DMS53 (cell line): ENCODE data around the gene ADAMTS19.
"Not testable (repeated sequence)": the region's sequence is repeated elsewhere in the genome, so short reads cannot be mapped to it uniquely, and the experiment has no call there.

ENCODE experiments used
- DNase-seq: peaks from one replicate; lab custom pipeline; 2025; lab: John Stamatoyannopoulos, UW

The ADAMTS19 gene, protein sequence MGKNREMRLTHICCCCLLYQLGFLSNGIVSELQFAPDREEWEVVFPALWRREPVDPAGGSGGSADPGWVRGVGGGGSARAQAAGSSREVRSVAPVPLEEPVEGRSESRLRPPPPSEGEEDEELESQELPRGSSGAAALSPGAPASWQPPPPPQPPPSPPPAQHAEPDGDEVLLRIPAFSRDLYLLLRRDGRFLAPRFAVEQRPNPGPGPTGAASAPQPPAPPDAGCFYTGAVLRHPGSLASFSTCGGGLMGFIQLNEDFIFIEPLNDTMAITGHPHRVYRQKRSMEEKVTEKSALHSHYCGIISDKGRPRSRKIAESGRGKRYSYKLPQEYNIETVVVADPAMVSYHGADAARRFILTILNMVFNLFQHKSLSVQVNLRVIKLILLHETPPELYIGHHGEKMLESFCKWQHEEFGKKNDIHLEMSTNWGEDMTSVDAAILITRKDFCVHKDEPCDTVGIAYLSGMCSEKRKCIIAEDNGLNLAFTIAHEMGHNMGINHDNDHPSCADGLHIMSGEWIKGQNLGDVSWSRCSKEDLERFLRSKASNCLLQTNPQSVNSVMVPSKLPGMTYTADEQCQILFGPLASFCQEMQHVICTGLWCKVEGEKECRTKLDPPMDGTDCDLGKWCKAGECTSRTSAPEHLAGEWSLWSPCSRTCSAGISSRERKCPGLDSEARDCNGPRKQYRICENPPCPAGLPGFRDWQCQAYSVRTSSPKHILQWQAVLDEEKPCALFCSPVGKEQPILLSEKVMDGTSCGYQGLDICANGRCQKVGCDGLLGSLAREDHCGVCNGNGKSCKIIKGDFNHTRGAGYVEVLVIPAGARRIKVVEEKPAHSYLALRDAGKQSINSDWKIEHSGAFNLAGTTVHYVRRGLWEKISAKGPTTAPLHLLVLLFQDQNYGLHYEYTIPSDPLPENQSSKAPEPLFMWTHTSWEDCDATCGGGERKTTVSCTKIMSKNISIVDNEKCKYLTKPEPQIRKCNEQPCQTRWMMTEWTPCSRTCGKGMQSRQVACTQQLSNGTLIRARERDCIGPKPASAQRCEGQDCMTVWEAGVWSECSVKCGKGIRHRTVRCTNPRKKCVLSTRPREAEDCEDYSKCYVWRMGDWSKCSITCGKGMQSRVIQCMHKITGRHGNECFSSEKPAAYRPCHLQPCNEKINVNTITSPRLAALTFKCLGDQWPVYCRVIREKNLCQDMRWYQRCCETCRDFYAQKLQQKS

DNA sequence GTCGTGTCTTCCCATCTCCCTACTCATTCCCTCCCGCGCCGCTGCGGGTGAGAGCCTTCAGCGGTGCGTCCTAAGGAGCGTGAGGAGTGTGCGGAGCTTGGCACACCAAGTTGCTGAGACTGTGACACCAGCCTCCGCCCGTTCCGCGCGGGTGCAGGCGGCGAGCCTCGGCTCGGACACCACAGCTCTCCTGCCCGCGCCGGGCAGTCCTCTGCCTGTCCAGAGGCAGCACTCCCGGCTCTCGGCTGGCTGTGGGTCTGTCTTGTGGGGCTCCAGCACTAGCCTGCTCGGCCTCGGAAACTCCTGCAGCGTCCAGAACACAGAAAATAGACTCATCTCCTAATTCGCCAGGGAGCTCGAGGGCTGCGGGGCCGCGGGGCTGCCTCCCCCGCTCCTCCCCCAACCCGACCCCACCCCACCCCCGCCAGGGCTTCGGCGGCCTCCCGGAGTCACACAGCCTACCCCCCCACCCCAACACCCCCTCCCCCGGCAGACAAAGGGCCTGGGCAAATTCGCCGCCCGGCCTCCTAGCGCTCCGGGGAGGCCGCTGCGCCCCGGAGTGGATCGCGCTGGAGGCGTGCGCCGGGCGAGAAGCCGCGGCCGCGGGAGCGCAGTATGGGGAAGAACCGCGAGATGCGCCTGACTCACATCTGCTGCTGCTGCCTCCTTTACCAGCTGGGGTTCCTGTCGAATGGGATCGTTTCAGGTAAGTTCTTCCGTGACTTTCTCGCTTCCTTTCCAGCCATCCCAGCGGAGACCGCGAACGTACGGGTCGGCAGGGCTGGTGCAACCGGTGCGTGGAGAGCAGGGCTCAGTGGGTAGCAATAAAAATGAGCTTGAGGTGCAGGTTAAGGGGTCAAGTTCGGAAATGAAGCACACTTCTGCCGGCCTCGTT, at the start of gene ADAMTS19:
Gene ADAMTS19, plus strand, starts transcription at position 522 of the 895 bp plus-strand sequence. Its CDS starts 94 bp downstream, at position 616.
- DNase-seq: peak; percentile 86

DNA sequence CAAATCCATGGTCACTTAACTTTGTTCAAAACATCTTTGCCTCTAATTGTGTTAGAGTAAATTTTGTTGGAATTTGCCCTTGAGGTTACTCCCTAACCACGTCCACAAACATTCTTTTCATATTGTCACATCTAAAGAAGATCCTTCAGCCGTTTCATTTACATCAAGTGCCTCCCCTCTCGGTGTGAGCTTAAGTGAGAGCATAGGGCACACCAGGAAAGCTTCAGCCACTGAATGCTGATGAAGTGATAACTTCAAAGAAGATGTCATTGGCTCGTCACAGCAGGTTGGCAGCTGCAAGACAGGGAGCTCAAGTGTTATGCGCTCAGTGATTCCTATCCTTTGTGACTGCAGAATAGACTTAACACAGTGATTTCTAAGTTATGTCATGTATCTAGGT, 49.6 kb upstream of the ADAMTS19 start:
- peak; percentile 28 for DNase-seq

DNA sequence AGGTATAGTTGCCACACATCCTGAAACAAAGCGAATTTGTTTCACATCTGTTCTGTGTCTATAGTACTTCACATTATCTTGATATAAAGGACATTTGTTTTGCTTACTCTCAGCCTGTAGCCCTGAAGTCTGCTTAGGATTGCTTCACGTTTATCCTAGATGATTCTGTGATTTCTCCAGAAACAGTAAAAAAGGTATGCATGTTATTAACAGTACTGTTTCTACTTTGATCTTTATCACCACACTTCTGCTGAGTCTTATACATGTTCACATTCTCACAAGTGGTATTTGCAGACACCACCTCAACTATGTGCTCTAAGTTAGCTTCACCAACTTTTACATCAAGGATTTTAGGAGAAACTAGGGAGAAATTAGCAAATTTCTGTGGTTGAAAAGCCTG, 47.4 kb upstream of the ADAMTS19 start:
- no peak for DNase-seq

DNA sequence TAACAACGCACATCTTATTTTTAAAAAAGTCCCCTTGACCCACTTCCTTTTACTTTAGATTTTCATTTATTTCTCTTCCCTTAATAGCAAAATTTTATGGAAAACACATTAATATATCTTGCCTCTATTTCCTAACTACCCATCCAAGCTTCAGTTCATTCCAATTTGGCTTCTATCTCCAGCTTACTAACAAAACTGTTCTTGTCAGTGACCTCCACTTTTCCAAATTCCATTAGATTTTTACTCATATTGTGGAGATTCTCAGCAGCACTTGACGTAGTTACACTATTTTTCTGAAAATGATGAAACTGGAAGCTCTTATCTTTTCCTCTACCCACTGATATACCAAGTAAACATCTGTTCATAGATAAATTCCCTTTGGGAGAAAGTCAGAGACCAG, 46.5 kb upstream of the ADAMTS19 start:
- DNase-seq: no peak

DNA sequence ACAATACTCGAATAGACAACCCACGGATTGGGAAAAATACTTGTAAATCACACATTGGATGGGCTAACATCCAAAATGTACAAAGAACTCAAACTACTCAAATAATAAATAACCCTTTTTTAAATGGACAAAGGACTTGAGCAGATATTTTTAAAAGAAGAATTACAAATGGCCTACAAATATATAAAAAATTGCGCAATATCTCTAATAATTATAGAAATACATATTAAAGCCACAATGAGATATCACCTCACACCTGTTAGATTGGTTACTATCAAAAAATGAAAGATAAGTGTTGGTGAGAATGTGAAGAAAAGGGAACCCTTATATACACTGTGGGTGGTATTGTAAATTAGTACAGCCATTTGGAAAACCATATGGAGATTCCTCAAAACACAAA, 40.8 kb upstream of the ADAMTS19 start:
- DNase-seq: no peak

DNA sequence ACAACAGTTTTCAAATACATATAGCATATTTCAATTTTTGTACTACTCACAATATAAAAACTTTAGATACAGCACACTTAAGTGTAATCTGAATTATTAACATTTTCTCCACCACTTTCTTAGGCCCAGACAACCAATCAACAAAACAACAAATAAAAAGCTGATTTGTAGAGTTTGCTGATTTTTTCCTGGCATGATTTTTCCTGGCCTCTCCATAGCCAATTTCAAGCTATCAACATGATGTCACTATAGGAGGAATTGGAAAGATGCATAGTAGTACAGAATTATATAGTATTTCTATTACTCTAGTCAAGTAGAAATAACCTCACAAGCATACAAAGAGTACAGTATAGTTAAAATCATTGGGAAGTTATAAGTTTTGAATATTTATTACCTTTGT, 35.1 kb upstream of the ADAMTS19 start:
- DNase-seq: no peak

DNA sequence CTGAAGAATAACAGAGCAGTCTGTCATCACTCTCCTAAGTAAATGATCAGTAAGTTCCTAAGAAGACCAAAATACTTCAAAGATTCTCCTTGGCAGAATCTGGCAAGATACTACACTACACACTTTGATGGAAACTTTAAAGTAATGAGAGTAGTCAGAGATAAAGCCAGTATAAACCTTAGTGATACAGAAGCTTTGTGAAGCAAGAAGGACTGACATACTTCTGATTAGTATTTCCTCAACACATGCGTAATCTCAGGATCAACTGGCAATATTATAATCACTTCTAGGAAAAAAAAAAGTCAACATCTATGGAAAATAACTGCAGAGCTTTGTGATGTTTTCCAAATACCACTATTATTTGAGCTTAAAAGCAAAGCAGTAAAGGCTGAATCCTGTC, 34.0 kb upstream of the ADAMTS19 start:
- no peak for DNase-seq

DNA sequence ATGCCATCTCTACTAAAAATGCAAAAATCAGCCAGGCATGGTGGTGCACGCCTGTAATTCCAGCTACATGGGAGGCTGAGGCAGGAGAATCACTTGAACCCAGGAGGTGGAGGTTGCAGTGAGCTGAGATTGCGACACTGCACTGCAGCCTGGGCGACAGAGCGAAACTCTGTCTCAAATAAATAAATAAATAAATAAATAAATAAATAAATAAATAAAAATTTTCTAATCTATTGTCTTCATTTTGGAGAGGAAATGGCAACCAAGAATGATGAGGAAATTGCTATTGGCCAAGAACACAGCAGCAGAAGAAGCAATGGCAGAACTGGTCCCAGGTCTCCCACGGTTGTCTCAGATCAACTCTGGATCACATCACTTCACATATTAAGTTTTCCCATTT, 31.5 kb upstream of the ADAMTS19 start:
- not testable (repeated sequence) for DNase-seq

DNA sequence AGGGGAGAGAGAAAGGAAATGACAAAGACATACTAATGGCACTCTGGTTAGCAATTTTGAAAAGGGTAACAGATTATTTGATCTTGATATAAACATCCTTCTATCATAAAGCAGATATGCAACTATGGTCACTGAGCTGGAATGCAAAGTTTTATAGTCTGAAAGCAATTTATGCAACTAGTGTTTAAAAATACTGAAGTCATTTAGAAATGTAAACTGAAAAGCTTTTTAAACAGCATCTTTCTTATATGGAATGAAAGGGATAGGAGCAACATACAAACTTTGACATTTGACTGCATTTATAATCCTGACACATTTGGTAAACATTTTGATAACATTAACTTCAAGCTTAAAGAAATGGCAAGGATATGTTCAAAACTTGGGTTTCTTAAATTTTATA, 28.7 kb upstream of the ADAMTS19 start:
- DNase-seq: no peak

DNA sequence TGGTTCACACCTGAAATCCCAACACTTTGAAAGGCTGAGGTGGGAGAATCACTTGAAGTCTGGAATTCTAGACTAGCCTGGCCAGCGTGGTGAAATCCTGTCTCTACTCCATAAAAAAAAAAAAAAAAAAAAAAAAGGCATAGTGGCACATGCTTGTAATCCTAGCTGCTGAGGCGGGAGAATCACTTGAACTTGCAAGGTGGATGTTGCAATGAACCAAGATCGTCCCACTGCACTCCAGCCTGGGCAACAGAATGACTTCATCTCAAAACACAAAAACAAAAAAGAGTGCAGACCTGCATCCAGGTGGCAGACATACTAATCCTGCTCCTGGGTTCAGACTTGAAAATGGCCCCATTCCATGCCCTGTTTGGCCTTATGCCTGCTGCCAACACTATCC, 21.8 kb upstream of the ADAMTS19 start:
- no peak for DNase-seq

DNA sequence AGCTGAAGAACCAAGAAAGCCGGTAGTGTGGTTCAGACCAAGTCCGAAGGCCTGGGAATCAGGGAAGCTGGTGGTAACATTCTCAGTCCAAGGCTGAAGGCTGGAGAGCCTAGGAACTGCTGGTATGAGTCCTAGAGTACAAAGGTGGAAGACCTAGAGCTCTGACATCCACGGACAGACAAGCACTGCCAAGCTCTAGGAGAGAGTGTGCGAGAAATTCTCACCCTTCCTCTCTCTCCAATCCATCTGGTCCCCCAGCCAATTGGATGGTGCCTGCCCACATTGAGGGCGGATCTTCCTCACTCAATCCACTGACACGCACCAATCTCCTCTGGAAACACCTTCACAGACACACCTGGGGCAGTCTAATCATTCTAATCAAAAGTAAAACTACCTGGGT, 19.7 kb upstream of the ADAMTS19 start:
- no peak for DNase-seq

DNA sequence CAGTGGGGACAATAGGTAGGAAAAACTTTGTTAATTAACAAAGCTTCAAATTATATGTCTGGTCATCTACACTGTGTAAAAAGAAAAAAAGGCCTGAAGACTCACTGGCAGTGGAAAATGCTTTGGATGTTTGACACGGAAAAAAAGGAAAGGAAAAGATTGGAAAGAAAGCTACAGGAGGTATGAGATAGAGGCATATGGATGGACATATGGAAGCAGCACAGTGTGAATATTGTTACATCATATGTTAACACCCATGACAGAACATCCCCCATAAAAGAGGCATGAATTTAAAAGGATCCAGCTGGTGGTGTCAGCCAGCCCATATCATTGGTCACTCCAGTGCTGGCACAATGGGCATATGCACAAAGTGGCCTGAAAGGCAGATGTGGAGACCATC, 19.0 kb upstream of the ADAMTS19 start:
- DNase-seq: no peak

DNA sequence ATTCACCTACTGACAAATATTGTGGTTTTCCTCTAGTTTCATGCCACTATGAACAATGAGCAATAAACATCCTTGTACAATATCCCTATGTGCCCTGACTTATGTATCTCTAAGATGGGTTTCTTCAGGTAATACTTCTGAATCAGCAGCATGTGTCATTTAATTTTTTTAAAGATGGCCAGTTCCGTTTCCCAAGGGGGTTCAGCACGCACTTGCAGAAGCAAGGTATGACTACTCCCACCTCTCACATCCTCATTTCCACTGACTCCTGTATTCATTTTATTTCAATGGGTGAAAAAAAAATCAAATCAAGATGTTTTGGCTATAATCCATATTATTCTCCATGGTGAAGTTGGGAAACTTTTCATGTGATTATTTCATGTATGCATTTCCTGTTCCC, 14.7 kb upstream of the ADAMTS19 start:
- no peak for DNase-seq

DNA sequence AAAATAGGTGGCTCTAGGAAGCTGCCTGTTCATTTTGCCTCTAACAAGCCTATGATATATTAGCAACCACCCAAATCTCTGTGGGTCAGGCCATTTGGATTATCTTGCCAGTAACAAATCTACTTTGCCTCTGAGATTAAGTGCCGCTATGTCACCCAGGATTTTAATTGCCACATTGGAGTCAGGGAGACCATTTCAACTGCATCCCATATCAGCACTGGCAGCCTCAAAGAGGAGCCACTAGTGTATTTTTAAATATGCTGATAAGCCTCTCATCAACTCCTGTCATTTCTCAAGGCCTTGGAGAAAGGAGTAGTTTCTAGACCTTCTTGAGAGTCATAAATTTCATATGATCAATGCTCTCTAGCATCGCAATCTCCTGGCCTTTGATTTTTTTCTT, 12.1 kb upstream of the ADAMTS19 start:
- no peak for DNase-seq

DNA sequence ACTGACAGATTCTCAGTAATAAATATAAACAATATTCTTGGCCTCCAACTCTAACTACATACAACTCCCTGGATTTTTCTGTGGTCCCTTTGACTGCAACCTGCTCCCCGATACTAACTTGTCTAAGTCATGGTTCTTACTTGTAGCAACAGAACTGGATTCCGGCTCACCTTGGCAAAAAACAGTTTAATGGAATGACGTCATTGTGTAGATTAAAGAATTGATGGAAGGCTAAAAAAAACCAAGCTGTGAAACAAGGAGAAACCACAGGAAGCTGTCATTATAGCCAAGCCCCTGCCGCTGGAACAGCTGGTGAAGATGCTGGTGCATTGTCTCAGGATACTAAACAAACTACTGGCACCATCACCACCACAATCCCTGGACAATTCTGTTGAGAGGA, 11.4 kb upstream of the ADAMTS19 start:
- DNase-seq: no peak

DNA sequence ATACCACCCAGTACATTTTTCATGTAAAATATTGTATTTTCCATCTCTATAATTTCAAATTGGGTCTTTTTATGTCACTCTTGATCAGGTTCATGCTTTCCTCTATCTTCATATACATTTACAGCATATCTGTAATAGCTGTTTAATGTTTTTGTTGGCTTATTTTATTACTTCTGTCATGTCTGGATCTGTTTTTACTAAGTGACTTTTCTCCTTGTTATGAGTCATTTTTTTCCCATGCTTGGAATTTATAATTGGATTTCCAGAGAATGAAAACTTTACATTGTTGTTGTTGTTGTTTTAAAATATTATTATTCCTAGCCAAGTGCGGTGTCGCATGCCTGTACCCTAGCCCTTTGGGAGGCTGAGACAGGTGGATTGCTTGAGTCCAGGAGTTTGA, 5.6 kb upstream of the ADAMTS19 start:
- DNase-seq: no peak

DNA sequence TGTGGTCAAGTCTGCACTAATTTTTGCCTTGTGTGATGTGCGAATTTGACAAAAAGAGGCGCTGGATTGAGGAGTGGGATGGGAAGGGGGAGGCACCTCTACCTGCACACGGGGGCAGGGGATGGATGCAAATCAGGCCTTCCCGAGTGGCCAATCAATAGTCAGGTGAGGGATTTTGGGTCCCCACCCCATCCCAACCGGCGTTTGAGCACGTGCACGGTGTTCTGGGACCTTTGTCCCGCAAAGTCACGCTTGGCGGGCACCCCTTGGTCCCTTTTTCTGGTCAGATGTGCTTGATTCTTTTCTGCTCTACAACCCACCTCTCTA, 685 bp upstream of the ADAMTS19 start:
- DNase-seq: no peak

DNA sequence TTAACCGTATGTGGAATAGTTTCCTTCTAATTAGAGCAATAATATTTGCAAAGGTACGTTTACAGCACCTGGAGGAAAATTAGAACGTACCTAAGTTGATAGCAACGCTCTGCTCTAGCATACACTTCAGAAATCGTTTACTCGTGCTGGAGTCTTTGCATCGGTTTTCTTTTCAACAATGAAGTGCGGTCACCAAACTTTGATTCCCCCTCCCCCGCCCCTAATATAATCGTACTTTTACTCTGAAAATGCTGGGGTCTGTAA, 506 bp downstream of the ADAMTS19 start:
- DNase-seq: peak; percentile 72

DNA sequence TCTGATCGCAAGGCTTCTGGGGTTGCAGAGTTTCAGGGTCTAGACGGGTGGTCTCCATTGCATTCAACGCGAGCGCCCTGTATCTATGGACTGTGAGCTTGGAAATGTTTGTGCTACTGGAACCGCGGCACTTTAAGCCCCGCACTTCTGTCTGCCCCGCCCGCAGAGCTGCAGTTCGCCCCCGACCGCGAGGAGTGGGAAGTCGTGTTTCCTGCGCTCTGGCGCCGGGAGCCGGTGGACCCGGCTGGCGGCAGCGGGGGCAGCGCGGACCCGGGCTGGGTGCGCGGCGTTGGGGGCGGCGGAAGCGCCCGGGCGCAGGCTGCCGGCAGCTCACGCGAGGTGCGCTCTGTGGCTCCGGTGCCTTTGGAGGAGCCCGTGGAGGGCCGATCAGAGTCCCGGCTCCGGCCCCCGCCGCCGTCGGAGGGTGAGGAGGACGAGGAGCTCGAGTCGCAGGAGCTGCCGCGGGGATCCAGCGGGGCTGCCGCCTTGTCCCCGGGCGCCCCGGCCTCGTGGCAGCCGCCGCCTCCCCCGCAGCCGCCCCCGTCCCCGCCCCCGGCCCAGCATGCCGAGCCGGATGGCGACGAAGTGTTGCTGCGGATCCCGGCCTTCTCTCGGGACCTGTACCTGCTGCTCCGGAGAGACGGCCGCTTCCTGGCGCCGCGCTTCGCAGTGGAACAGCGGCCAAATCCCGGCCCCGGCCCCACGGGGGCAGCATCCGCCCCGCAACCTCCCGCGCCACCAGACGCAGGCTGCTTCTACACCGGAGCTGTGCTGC, 1.0 kb downstream of the ADAMTS19 start:
- peak; percentile 88 for DNase-seq

DNA sequence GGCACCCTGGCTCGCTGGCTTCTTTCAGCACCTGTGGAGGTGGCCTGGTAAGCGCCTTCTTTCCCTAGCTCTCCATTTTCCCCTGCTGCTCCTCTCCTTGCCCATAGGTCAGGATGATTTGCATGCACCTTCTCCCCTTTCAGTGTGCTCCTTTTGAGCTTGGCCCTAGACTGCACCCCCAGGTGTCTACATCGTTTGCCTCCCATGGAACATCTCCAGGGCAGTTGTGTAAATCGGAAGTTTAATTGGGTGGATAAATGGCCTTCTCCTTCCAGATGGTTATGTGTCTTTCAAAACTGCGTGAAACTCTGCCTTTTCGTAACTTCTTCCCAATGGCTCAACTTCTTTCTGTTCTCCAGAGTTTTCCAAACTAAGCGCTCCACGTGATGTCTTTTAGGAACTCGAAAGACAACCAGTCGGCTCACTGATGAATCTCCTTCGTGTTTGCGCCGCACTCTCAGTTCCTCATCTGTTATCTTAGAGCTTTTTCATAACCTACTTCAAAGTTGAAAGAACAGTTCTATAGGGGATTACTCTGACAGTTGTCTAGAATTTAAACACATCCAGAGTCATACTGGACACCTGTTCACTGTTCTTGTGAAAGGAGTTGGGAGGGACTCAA, 1.7 kb downstream of the ADAMTS19 start:
- DNase-seq: no peak
